Fibroblast of the aortic adventitia (primary cell): Measurements from ENCODE around the gene GREB1L. TPM values are rescaled to one million over a fixed set of nuclear protein-coding genes. Genes with fewer than 3 reads are reported as not detected.

Source experiments
- DNase-seq: peaks from one replicate; pipeline ENCODE4 v3.0.0-alpha.2; 2010; ENCODE audit warnings: low read depth
- H3K4me3 ChIP-seq: 2 replicates; pipeline ENCODE4 v1.5.1; 2011; ENCODE audit warnings: low read depth, mild to moderate bottlenecking, control low read depth, low read length, moderate library complexity
- total RNA-seq: library from RNA; depleted of rRNA; stranded (reverse); fragments of >200 nt; gene quantifications from 2 replicates; pipeline ENCODE4 v1.2.3, GENCODE V29; 2012; ENCODE audit warnings: low replicate concordance
- TF ChIP-seq, protein P1 (sequence below): IDR thresholded peaks from 2 replicates; pipeline ENCODE4 v1.5.1; 2011; ENCODE audit warnings: mild to moderate bottlenecking, low read length, control low read depth, inconsistent platforms; ENCODE audit not compliant: insufficient read depth

The GREB1L gene
- total RNA-seq, 1 donor, result 1.9 TPM

DNA sequence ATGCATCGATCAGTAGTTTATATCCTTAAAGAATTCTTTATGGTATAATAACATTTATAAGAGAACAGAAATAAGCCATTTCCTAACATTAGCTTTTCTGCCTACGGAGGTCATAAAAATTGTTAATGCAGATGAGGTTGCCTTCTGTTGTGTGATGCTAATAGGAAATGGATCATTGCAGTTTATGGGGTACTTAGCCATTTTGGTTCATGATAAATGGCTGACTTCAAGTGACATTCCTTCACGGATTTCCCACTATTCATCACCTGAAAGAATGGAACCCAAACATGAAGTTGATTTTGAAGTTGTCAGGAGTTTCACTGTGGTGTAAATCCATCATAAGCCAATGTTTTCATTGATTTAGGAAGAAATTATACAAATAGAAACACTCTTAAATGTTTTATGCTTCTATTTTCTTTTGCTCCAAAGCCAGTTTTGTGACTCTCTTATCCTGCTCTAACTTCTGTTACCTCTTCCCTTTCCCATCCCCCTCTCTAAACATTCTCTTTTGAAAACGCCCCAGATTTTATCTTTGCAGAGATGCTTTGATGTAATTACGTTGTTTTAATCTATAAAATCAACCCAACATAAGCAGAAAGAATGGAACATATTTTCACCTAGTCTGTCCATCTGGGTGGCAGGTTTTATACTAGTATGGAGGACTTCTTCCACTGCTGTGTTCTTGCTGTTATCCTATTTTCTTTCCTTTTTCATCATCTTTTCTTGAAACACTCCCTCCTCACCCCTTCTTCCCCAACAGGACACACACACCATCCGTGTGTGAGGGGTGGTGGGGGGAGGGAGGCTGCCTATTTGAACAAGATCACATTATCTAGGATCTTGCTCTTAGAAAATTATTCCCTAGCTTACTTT lies 58.2 kb downstream of the GREB1L start:
- TF ChIP-seq, protein P1, sequence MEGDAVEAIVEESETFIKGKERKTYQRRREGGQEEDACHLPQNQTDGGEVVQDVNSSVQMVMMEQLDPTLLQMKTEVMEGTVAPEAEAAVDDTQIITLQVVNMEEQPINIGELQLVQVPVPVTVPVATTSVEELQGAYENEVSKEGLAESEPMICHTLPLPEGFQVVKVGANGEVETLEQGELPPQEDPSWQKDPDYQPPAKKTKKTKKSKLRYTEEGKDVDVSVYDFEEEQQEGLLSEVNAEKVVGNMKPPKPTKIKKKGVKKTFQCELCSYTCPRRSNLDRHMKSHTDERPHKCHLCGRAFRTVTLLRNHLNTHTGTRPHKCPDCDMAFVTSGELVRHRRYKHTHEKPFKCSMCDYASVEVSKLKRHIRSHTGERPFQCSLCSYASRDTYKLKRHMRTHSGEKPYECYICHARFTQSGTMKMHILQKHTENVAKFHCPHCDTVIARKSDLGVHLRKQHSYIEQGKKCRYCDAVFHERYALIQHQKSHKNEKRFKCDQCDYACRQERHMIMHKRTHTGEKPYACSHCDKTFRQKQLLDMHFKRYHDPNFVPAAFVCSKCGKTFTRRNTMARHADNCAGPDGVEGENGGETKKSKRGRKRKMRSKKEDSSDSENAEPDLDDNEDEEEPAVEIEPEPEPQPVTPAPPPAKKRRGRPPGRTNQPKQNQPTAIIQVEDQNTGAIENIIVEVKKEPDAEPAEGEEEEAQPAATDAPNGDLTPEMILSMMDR, result no peak

GRCh38 chr18:21300908-21301200 lies 58.8 kb downstream of the GREB1L start:
- DNase-seq, result no peak
- TF ChIP-seq, protein P1, result no peak

More for the DNA sequence above, 58.2 kb downstream of the GREB1L start:
- H3K4me3 ChIP-seq, result no peak overlapping the region
- DNase-seq, result no peak

GRCh38 chr18:21303445-21303844 lies 61.4 kb downstream of the GREB1L start:
- no peak overlapping the region for H3K4me3 ChIP-seq
- TF ChIP-seq, protein P1, result no peak
- no peak for DNase-seq

More at GRCh38 chr18:21300908-21301200, 58.8 kb downstream of the GREB1L start:
- no peak overlapping the region for H3K4me3 ChIP-seq

DNA sequence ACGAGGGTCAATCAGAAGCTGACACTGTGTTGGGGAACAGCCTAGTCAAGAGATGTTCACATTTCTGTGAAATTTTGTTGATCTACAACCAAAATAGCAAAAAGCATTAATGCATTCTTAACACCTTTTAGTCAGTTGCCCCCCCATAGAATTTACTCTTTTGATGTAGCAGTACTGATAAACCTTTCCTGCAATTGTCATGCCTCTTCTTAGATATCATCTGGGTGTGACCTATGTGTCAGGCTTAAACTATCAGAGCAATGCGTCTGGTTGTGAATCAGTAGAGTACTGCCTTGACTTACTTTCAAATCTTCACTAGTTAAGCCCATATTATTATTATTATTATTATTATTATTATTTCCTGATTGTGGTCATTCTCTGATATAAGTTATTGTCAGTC lies 61.9 kb downstream of the GREB1L start:
- DNase-seq, result no peak
- H3K4me3 ChIP-seq, result no peak overlapping the region
- TF ChIP-seq, protein P1, result no peak

DNA sequence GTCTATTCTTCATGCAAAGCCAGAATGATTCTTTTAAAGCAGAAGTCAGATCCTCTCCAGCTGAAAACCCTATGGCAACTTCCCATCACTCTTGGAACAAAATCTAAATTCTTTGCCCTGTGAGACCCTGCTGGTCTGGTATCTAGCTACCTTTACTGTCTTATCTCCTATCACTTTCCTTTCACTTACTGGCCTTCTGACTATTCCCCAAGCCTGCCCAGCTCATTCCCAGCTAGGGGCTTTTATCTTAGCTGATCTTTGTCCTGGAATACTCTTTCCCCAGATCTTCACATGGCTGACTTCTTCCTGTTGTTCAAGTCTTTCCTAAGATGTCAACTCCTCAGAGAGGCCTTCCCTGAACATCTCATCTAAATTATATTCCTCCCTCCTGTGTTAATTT lies 63.6 kb downstream of the GREB1L start:
- no peak for DNase-seq
- TF ChIP-seq, protein P1, result no peak
- no peak overlapping the region for H3K4me3 ChIP-seq

DNA sequence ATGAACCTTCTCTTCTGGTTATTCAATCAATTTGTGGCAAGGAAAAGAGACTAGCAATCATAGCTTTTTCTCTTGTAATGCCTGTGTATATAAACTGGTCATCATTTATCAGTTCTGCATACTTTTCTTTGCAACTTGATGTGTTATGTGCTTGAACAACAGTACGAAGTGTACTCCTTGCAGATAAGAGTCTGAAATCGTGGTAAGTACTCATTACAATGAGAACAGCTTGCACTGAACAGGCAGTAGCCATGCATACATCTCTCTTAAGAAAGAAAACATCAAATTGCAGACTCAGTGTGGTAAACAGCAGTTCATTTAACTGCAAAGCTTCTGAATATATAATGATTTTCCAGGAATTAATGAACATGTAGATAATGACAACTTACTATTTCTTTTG lies 64.3 kb downstream of the GREB1L start:
- no peak overlapping the region for H3K4me3 ChIP-seq
- DNase-seq, result no peak
- TF ChIP-seq, protein P1, result no peak
